Cortex of kidney (tissue), 1 donor: ENCODE data around the gene OSM.

Source experiments
- DNase-seq: peaks from one replicate; lab custom pipeline; 2025; lab: John Stamatoyannopoulos, UW

Gene OSM

DNA sequence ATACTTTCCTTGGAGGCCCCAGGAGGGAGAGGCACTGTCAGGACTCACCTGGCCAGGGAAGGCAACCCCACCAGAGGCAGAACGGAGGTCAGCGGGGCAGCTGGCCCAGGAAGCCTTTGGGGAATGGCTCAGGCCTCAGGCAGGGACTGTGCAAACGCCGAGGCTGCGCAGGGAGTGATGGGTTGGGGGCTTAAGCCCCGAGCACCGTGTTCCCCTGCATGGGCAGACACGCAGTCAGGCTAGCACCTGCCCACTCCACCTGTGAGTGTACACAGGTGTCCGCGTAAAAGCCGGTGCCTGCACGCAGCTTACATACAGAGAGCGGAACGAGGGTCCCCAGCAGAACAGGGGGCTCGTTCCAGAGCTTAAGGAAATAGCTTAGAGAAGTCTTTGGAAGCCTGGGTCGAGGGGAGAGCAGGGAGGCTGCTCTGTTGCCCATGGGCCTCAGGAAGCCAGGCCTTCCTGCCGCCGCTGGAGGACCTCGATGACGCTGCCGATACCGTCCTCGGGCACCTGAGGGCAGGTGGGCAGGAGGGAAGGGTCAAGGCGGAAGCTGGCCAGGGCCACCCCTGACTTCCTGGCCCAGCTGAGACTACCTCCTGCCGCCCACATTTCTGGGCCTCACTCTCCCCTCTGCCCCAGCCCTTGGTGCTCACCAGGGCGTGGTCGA is 18.7 kb upstream of the OSM start:
- DNase-seq, result no peak

GRCh38 chr22:30284666-30285065 is 18.0 kb upstream of the OSM start:
- no peak for DNase-seq

DNA sequence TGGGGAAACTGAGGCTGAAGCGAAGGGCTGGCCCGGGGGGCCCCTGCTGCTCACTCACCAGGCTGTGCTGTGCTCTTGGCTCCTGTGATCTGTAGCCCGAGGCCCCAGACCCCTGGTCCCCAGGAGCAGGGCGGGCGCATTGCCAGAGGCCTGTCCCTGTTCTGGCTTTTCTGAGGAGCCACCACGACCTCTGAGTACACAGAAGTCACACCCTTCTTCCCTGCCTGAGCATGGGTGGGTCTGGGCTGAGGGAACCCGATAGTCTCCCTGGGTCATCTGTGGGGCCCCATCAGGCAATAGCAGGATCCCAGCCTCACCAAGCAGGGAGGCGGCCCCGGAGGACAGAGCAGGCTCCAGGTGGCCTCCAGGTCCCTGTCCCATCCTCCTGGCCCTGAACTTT is 17.5 kb upstream of the OSM start:
- DNase-seq, result no peak

- DNase-seq, result no peak
These were observed 16.7 kb upstream of the OSM start for GRCh38 chr22:30283342-30283741.

- DNase-seq, result no peak
These were observed 16.0 kb upstream of the OSM start for GRCh38 chr22:30282616-30283046.

DNA sequence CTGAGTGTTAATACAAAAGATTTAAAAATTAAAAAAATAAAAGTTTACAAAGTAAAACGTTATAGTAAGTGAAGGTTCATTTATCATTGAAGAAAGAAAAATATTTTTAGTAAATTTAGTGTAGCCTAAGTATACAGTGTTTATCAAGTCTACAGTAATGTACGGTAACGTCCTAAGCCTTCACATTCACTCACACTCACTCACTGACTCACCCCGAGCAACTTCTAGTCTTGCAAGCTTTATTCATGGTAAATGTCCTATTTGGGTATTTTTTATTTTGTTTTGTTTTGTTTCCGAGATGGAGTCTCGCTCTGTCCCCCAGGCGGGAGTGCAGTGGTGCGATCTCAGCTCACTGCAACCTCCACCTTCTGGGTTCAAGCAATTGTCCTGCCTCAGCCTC is 13.9 kb upstream of the OSM start:
- DNase-seq, result no peak

DNA sequence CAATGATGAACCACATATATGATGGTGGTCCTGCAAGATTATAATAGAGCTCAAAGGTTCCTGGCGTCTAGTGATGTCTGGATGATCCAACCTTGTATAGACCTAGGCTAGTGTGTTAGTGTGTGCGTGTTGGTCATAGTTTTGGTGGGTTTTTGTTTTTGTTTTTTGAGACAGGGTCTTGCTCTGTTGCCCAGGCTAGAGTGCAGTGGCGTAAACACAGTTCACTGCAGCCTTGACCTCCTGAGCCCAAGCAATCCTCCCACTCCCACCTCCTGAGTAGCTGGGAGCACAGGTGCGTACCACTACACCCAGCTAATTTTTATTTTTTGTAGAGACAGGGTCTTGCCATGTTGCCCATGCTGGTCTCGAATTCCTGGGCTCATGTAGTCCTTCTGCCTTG is 13.3 kb upstream of the OSM start:
- DNase-seq, result no peak

- no peak for DNase-seq
These were observed 12.6 kb upstream of the OSM start for GRCh38 chr22:30279046-30279788.

DNA sequence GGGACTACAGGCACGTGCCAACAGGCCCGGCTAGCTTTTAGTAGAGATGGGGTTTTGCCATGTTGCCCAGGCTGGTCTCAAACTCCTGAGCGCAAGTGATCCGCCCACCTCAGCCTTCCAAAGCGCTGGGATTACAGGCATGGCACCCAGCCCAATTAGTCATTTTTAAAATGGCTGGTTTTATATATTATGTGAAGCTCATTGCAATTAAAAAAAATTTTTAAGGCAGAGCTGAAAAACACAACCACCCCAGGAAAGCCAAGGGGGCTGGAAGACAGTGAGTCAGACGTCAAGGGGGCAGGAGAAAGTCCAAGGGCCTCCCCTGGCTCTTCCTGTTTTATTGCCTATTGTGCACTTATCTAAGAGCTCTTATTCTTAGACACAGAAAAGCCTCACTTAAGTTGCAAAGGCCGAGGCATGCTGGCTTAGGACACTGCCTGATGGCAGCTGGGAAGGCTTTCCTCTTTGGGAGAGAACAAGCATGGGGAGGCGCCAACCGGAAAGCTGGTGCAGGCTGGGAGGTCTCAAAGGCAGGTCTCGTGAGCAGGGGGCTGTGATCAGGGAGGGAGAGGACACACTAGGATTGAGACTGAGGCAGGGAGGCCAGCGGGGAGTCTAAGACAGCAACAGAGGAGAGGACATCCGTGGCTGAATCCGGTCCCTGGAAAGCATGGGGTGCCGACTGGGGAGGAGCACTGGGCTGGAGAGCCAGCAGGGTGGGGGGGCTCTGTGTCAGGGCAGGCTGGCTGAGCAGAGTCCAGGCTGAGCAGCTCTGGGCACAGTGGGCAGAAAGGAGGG is 11.1 kb upstream of the OSM start:
- DNase-seq, result no peak

DNA sequence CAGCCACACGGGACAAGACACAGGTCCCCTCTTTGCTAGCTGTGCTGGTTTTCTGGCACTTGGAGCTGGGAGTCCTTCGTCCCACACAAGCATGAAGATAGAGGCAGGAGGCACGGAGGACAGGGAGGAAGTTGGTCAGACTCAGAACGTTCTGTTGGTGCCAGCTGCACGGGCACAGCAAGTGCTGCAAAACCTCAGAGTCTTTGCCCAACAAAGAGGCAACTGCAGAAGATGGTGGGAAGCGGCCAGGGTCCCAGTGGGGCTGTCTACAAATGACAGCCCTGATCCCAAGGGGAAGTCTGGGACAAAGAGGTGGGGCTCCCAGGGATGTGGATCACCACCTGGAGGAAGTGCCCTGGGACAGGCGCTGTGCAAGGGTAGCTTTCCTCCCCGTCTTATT is 9.4 kb upstream of the OSM start:
- DNase-seq, result no peak

- DNase-seq, result no peak
These were observed 9.0 kb upstream of the OSM start for GRCh38 chr22:30275625-30276024.

- DNase-seq, result no peak
These were observed 7.8 kb upstream of the OSM start for GRCh38 chr22:30274437-30274812.

DNA sequence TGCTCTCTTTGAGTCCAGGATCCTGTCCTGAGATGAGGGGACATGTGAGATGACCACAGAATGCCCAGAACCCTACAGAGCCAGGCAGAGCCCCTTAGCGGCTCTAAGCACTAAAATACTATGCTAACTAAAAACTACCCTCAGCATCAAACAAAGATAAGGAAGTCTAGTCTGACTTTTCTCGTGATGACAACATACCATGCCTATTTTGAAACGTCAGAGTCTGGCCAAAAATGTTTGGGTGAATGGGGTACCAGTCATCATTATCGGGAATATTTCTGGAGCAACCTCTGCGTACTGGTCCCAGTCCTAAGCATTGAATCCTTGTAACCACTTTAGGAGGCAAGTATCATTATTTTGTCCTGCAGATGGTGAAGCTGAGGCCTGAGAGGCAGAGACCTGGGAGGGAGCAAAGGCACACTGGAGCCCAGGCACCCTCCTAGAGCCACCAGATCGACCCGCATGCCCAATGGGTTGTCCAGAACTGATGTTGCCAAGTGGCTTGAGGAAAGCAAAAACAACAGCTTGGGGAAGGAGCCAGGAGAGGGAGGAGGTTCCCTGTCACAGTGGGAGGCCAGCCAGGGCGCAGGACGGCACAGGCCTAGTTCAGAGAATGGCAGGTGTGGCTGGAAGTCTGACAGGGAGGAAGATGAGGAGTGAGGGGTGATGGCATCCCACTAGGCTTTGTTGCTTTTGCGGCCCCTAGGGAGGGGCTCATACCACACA is 7.2 kb upstream of the OSM start:
- DNase-seq, result no peak

DNA sequence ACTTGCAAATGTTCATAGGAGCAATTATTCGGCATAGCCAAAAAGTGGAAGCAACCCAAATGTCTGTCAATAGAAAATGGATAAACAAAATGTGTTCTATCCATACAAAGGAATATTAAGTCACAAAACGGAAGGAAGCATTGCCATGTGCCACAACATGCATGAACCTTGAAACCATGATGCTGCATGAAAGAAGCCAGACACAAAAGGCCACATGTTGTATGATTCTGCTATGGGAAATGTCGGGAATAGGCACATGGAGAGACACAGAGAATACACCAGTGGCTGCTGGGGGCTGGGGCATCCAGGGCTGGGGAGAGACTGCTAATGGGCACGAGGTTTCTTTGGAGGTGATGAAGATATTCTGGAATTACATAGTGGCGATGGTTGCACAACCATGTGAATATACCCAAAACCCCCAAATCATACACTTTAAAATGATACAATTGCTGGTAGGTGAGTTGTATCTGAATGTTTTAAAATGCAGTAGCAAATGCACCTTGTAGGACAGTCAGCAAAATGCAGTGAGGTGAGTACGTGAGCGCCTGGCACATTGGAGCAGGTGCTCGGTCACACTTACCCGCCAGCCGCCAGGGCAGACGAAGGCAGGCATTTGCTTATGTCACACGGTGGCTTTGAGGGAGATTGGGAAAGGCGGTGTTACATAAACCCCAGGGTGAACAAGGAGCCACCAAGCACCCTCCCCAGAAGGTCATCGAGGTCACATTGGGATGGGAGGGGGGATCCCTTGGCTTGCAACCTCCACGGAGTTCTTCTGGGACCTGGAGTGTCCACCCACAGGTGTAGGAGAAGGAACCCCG is 6.3 kb upstream of the OSM start:
- no peak for DNase-seq

- no peak for DNase-seq
These were observed 4.2 kb upstream of the OSM start for GRCh38 chr22:30270832-30271231.

GRCh38 chr22:30268331-30268730 is 1.7 kb upstream of the OSM start:
- no peak for DNase-seq

GRCh38 chr22:30267382-30268302 is 991 bp upstream of the OSM start:
- no peak for DNase-seq

DNA sequence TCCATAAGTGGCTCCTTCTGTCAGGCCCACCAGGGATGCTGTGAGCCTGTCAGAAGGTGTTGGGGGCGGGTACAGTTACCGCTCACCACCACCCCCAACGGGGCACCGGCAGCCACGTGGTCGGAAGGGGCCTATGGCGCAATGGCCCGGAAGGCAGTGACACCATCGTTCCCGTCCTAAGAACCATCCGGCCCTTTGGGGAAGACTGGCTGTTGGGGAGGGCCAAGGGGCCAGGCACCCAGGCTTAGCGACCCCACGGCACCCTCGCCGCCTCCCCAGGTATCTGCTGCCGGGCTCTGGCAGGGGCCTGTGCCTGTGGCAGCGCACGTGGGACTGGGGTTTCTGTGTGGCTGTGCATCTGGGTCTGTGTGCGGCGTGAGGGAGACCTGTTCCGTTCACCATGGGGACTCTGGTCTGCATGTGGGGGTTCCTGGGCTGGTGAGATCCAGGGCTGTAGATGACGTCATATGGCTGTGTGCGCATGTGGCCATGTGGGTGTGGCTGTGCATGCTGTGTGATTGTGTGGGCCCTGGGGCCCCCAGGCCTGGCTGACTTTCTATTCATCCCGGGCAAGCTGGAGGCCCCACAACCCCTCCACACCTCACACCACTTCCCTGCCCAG is 717 bp downstream of the OSM start:
- no peak for DNase-seq

- DNase-seq, result no peak
These were observed 1.4 kb downstream of the OSM start for GRCh38 chr22:30265131-30265720.

GRCh38 chr22:30263883-30264282 is 2.8 kb downstream of the OSM start:
- DNase-seq, result no peak
